NT2/D1 (cell line): ENCODE data around the gene NSMCE1.

Experiments
- SUZ12 ChIP-seq: IDR thresholded peaks from 2 replicates; pipeline ENCODE4 v1.6.1; 2011; ENCODE audit not compliant: insufficient read length, insufficient read depth; ENCODE audit errors: extremely low read depth
- YY1 ChIP-seq: IDR thresholded peaks from 2 replicates; pipeline ENCODE4 v1.6.1; 2011; ENCODE audit not compliant: insufficient read length, insufficient read depth

DNA sequence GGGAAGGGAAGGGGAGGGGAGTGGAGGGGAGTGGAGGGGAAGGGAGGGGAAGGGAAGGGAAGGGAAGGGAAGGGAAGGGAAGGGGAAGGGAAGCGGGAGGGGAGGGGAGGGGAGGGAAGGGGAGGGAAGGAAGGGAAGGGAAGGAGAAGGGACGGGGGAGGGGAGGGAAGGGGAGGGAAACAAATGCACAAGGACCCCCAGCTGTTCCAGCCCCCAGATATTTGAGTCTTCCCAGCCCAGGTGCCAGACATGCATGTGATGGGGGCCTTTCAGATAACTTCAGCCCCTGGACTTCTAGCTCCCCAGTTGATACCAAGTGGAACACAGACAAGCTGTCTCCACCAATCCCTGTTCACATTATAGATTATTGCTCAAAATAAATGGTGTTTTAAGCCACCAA is 79.9 kb downstream of the NSMCE1 start:
- TF ChIP-seq SUZ12 (no peak), YY1 (no peak)
